GM12865 (cell line): ENCODE results near the gene BMAL1.

Source experiments
- DNase-seq: peaks from one replicate; pipeline ENCODE4 v3.0.0; 2010; ENCODE audit warnings: low read depth
- H3K4me3 ChIP-seq: 2 replicates; pipeline ENCODE4 v1.5.1; 2011; ENCODE audit warnings: mild to moderate bottlenecking, low read depth, low read length, control low read depth
- TF ChIP-seq, protein P1 (sequence below): IDR thresholded peaks from 2 replicates; pipeline ENCODE4 v1.5.1; 2011; ENCODE audit warnings: low read length, control low read depth, low read depth, inconsistent platforms; ENCODE audit not compliant: insufficient read depth; ENCODE audit errors: missing control alignments

BMAL1 gene

DNA sequence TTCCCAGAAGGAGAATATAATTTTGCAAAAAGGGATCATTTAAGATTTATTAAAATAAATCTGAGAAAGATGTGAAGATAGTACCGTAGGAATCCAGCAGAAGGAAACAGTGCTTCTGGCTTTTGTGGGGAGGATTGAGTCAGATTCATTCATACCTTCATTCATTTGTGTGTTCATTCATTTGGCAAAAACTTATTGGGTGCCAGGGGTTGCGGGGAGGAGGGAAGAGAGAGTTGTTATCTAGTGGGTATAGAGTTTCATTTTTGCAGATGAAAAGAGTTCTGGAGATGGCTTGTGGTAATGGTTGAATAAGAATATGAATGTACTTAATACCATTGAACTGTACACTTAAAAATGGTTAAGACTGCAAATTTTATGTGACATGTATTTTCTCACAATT is 31.1 kb downstream of the BMAL1 start:
- no peak for DNase-seq
- TF ChIP-seq, protein P1, sequence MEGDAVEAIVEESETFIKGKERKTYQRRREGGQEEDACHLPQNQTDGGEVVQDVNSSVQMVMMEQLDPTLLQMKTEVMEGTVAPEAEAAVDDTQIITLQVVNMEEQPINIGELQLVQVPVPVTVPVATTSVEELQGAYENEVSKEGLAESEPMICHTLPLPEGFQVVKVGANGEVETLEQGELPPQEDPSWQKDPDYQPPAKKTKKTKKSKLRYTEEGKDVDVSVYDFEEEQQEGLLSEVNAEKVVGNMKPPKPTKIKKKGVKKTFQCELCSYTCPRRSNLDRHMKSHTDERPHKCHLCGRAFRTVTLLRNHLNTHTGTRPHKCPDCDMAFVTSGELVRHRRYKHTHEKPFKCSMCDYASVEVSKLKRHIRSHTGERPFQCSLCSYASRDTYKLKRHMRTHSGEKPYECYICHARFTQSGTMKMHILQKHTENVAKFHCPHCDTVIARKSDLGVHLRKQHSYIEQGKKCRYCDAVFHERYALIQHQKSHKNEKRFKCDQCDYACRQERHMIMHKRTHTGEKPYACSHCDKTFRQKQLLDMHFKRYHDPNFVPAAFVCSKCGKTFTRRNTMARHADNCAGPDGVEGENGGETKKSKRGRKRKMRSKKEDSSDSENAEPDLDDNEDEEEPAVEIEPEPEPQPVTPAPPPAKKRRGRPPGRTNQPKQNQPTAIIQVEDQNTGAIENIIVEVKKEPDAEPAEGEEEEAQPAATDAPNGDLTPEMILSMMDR: no peak
- no peak overlapping the region for H3K4me3 ChIP-seq

DNA sequence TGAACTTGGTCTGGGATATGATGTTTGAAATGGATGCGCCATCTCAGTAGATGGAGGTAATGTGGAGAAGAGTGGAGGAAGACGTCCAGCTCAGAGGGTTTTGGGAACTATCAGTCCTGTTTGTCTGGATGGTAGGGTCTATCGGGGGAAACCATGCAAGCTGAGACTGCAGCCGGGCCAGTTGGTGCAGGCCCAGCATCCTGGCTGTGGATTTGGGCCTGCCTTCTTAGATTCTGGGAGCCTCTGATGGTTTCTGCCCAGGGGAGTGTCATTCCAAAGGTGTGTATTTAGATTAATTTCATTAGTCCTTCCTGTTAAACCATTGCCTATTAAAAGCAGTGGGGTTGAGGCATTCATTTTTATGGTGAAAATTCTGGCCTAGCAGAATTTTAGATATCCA is 31.6 kb downstream of the BMAL1 start:
- DNase-seq: no peak
- TF ChIP-seq, protein P1: no peak
- no peak overlapping the region for H3K4me3 ChIP-seq

DNA sequence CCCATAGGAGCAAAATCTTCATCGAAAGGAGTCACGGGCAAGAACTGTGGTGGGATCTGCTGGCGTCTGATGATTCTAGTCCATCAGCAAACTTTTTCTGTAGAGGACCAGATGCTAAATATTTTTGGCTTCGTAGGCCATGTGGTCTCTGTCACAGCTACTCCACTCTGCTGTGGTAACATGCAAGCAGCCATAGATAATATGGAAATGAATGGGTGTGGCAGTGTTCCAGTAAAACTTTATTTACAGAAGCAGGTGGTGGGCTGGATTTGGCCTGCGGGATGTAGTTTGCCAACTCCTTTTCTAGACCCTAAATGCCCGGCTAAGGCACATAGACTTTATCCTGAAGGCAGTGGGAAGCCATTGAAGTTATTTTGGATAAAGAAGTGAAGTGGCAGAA is 32.9 kb downstream of the BMAL1 start:
- TF ChIP-seq, protein P1: no peak
- no peak for DNase-seq
- no peak overlapping the region for H3K4me3 ChIP-seq

DNA sequence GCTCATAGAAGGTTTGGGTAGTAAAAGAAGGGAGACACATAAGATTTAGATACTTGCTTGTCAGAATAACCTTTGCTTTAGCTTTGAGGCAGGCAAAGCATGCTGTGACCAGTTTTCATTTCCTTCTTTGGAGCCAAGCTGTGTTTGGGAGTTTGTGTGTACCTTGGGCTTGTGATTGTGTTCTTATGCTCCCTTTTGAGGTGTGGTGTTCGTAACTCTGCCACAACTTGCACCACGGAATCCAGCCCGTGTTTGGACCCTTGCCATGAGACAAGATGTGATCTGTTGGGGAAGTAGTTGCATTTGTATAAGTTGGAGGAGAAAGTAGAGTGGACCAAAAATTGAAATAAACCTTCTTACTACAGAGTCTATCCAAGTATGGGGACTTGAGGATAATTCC is 34.0 kb downstream of the BMAL1 start:
- TF ChIP-seq, protein P1: no peak
- no peak for DNase-seq
- H3K4me3 ChIP-seq: no peak overlapping the region

DNA sequence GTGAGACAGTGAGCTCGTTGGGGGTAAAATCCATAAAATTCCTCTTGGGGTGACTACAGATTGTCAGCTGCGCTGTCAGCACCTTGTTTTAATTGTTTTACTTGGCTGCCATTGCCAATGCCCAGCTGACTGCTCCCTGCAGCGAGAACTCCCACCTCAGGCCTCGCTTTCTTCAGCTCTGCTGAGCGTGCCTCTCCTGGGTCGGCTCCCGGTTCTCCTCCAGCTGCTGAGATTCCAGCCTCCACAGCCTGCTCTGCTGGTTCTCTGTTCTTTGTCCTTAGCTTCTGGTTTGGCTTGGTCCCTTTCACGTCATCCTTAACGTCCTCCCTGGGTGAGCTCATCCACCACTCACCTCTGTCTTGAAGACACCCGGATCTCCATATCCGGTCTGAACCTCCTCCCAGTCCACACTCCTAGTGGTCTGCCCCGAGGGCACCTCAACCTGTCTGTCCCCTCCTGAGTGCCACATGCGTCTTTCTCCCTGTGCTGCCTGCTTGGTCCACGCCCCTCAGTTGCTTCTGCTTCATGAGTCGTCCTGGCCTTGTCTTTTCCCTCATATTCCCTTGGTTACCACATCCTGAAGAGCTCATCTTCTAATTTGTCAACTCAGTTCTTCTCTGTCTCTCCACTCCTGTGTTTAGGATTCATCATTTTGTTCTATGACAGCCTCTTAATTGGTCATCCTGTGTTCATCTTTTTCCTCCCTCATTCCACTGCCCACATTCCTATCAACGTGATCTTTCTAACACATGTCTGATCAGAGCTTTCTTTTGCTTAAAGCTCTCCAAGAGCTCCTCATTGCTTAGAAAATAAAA is 35.6 kb downstream of the BMAL1 start:
- TF ChIP-seq, protein P1: no peak
- H3K4me3 ChIP-seq: no peak overlapping the region
- DNase-seq: no peak

DNA sequence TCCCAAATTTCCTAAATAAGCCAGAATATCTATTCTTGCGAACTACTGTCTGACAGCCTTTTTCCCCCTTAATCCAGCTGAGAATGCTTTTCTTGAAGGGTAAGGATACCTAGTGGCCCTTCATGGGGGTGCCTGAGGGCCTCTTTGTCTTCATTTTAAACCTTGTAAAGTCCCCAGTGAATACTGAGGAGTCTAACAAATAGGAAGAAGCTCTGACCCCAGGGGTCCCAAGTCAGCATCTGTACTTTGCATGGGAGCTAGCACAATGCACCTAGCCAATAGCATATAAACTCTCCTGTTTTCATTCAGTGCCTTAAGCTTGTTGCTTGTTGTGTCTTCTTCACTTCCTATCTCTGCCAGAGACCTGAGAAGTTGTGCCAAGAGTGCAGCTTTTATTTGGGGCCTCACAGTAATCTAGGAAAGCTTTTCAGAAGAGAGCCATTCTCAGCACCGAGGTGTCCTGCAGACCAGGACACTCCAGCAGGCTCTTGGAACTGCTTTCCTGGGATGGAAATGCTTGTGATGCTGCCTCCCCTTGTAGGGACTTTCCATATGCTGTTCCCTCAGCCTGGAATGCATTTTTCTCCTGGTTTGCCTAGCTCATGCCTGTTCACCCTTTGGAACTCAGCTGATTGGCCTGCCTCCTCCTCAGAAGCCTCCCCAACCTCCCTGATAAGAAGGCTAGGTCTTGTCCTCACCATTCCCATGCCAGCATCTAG is 37.2 kb downstream of the BMAL1 start:
- no peak for DNase-seq
- TF ChIP-seq, protein P1: no peak
- no peak overlapping the region for H3K4me3 ChIP-seq
